MM.1S (cell line): ENCODE results near the gene SERHL2.
"Not testable (repeated sequence)": the region's sequence is repeated elsewhere in the genome, so short reads cannot be mapped to it uniquely, and the experiment has no call there.

Experiments used
- DNase-seq: peaks from one replicate; pipeline ENCODE4 v3.0.0-alpha.2; 2015
- H2AFZ ChIP-seq: fragments of 300-600 bp; sonication (generic); 2 replicates; pipeline ENCODE4 v1.6.0; 2016; ENCODE audit warnings: antibody characterized with exemption, low read length
- H3F3A ChIP-seq: fragments of 300-600 bp; sonication (generic); 2 replicates; pipeline ENCODE4 v1.6.1; 2016; ENCODE audit warnings: mild to moderate bottlenecking, antibody characterized with exemption, low read length, moderate library complexity, mixed read lengths; ENCODE audit not compliant: insufficient read depth
- H3K27ac ChIP-seq: fragments of 300-600 bp; sonication (generic); 2 replicates; pipeline ENCODE4 v1.5.1; 2016; ENCODE audit warnings: mild to moderate bottlenecking, low read length
- H3K27me3 ChIP-seq: fragments of 300-600 bp; sonication (generic); replicated peaks from 2 replicates; pipeline ENCODE4 v1.6.0; 2016; ENCODE audit warnings: low read length; ENCODE audit not compliant: insufficient read depth
- H3K36me3 ChIP-seq: fragments of 300-600 bp; sonication (generic); replicated peaks from 2 replicates; pipeline ENCODE4 v1.6.1; 2016; ENCODE audit warnings: mild to moderate bottlenecking, low read length, mixed read lengths; ENCODE audit not compliant: insufficient read depth
- H3K4me1 ChIP-seq: fragments of 300-600 bp; sonication (generic); 2 replicates; pipeline ENCODE4 v1.6.1; 2016; ENCODE audit warnings: low read length, mixed read lengths
- H3K4me2 ChIP-seq: fragments of 300-600 bp; sonication (generic); 2 replicates; pipeline ENCODE4 v1.6.0; 2016; ENCODE audit warnings: low read depth, low read length
- H3K4me3 ChIP-seq: fragments of 300-600 bp; sonication (generic); 2 replicates; pipeline ENCODE4 v1.5.1; 2016; ENCODE audit warnings: low read length, mixed read lengths
- H3K79me2 ChIP-seq: fragments of 300-600 bp; sonication (generic); 2 replicates; pipeline ENCODE4 v1.6.1; 2016; ENCODE audit warnings: mixed run types, low read length, mixed read lengths
- H3K9ac ChIP-seq: fragments of 300-600 bp; sonication (generic); 2 replicates; pipeline ENCODE4 v1.6.1; 2016; ENCODE audit warnings: low read length, mixed read lengths
- H3K9me2 ChIP-seq: fragments of 300-600 bp; sonication (generic); replicated peaks from 2 replicates; pipeline ENCODE4 v1.6.1; 2016; ENCODE audit warnings: mild to moderate bottlenecking, low read length, mixed read lengths; ENCODE audit not compliant: insufficient read depth
- H3K9me3 ChIP-seq: fragments of 300-600 bp; sonication (generic); replicated peaks from 2 replicates; pipeline ENCODE4 v1.6.1; 2016; ENCODE audit warnings: mild to moderate bottlenecking, low read length, mixed read lengths; ENCODE audit not compliant: insufficient read depth
- H4K20me1 ChIP-seq: fragments of 300-600 bp; sonication (generic); 2 replicates; pipeline ENCODE4 v1.6.1; 2016; ENCODE audit warnings: mild to moderate bottlenecking, low read length, moderate library complexity, mixed read lengths; ENCODE audit not compliant: insufficient read depth
- EZH2 ChIP-seq: fragments of 300-600 bp; sonication (generic); optimal IDR thresholded peaks from 2 replicates; pipeline ENCODE3; 2017; ENCODE audit warnings: low read depth, mild to moderate bottlenecking, antibody characterized with exemption, low read length, mixed read lengths
- EZH2phosphoT487 ChIP-seq: fragments of 300-600 bp; sonication (generic); IDR thresholded peaks from 2 replicates; pipeline ENCODE4 v1.6.1; 2018; ENCODE audit warnings: antibody characterized with exemption, low read length
- TF ChIP-seq, protein P1 (sequence below): fragments of 300-600 bp; sonication (generic); IDR thresholded peaks from 2 replicates; pipeline ENCODE4 v1.5.1; 2016; ENCODE audit warnings: antibody characterized with exemption, low read length, mixed read lengths

The SERHL2 gene

DNA sequence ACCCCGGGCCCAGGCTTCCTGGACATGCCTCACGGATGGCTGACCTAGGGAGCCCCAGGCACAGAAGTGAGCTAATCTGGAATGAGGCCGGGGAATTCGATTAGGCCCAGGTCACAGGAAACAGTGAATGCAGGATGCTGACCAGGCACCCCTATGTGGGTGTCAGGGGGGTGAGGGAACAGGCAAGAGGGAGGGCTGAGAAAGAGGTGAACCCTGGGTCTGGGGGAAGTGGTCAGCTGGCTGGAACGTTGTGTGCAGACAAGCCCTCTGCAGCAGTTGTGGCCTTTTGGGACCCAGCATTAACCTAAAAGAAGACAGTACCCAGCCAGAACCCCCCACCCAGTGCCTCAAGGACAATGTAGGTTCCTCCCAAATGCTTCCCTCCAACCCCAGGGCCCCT, 8.1 kb downstream of the SERHL2 start:
- no peaks in the 10 kb centered on the region for H3K9me3 ChIP-seq
- H3K4me2 ChIP-seq = no peak overlapping the region
- H3F3A ChIP-seq = no peaks in the 10 kb centered on the region; the same call in 1 of the 2 replicates
- H3K9ac ChIP-seq = no peak overlapping the region
- no peak for DNase-seq
- no peak for TF ChIP-seq EZH2phosphoT487
- TF ChIP-seq, protein P1, sequence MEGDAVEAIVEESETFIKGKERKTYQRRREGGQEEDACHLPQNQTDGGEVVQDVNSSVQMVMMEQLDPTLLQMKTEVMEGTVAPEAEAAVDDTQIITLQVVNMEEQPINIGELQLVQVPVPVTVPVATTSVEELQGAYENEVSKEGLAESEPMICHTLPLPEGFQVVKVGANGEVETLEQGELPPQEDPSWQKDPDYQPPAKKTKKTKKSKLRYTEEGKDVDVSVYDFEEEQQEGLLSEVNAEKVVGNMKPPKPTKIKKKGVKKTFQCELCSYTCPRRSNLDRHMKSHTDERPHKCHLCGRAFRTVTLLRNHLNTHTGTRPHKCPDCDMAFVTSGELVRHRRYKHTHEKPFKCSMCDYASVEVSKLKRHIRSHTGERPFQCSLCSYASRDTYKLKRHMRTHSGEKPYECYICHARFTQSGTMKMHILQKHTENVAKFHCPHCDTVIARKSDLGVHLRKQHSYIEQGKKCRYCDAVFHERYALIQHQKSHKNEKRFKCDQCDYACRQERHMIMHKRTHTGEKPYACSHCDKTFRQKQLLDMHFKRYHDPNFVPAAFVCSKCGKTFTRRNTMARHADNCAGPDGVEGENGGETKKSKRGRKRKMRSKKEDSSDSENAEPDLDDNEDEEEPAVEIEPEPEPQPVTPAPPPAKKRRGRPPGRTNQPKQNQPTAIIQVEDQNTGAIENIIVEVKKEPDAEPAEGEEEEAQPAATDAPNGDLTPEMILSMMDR = no peak
- TF ChIP-seq EZH2 = no peak
- H3K27ac ChIP-seq = no peak overlapping the region
- no peak overlapping the region for H2AFZ ChIP-seq
- H3K4me3 ChIP-seq = no peak overlapping the region
- H3K4me1 ChIP-seq = no peaks in the 10 kb centered on the region
- no peaks in the 10 kb centered on the region for H3K79me2 ChIP-seq
- H3K27me3 ChIP-seq = peaks cover 9% of the 10 kb centered on the region
- H3K9me2 ChIP-seq = no peaks in the 10 kb centered on the region
- no peaks in the 10 kb centered on the region for H3K36me3 ChIP-seq
- no peaks in the 10 kb centered on the region; the same call in 1 of the 2 replicates for H4K20me1 ChIP-seq

DNA sequence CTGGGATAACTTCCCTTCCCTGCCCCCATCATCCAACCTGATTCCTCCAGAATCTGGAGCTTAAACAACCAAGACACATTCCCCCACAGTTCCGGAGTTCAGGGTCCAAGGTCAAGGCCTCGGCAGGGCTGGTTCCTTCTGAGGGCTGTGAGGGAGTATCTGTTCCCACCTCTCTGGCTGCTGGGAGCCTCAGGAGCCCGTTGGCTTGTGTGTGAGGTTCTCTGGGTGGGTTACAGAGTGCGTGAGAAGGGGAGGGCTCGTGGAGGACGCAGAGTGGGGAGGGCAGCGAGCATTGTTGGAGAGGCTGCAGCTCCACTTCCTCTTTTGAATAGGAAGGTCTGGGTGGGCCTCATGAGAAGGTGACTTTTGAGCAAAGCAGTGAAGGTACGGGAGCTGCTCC, 8.5 kb downstream of the SERHL2 start:
- Histone ChIP-seq H3K9me3 (no peaks in the 10 kb centered on the region), H3K4me3 (no peak overlapping the region), H3K79me2 (no peaks in the 10 kb centered on the region), H3K4me1 (no peaks in the 10 kb centered on the region), H4K20me1 (no peaks in the 10 kb centered on the region; the same call in 1 of the 2 replicates), H2AFZ (no peak overlapping the region), H3K27ac (no peak overlapping the region), H3K4me2 (no peak overlapping the region), H3K9me2 (no peaks in the 10 kb centered on the region), H3K36me3 (no peaks in the 10 kb centered on the region), H3F3A (no peaks in the 10 kb centered on the region; the same call in 1 of the 2 replicates), H3K9ac (no peak overlapping the region), H3K27me3 (peaks cover 9% of the 10 kb centered on the region)
- DNase-seq = no peak
- TF ChIP-seq EZH2phosphoT487 = no peak

DNA sequence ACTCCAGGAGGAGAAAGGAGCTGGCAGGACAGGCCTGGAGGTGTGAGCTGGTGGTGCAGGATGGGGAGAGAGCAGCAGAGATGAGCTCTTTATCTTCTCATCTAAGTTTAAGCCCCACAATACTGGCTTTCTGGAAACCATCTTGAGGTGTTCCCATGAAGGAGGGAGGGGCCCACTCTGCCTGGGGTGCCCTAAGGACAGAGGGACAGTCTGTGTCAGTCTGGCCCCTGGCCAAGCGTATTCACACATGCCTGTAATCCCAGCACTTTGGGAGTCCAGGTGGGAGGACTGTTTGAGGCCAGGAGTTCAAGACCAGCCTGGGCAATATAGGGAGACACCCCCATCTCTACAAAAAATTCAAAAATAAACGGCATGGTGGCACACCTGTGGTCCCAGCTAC, 8.9 kb downstream of the SERHL2 start:
- Histone ChIP-seq H3K27ac (no peak overlapping the region), H3K79me2 (no peaks in the 10 kb centered on the region), H3K4me2 (no peak overlapping the region), H3F3A (no peaks in the 10 kb centered on the region; the same call in 1 of the 2 replicates), H3K9ac (no peak overlapping the region), H3K27me3 (peaks cover 9% of the 10 kb centered on the region), H3K9me2 (no peaks in the 10 kb centered on the region), H3K9me3 (no peaks in the 10 kb centered on the region), H3K36me3 (no peaks in the 10 kb centered on the region), H4K20me1 (no peaks in the 10 kb centered on the region; the same call in 1 of the 2 replicates), H2AFZ (no peak overlapping the region), H3K4me1 (no peaks in the 10 kb centered on the region), H3K4me3 (no peak overlapping the region)
- TF ChIP-seq EZH2 = no peak
- no peak for TF ChIP-seq EZH2phosphoT487
- TF ChIP-seq, protein P1 = no peak
- no peak for DNase-seq

DNA sequence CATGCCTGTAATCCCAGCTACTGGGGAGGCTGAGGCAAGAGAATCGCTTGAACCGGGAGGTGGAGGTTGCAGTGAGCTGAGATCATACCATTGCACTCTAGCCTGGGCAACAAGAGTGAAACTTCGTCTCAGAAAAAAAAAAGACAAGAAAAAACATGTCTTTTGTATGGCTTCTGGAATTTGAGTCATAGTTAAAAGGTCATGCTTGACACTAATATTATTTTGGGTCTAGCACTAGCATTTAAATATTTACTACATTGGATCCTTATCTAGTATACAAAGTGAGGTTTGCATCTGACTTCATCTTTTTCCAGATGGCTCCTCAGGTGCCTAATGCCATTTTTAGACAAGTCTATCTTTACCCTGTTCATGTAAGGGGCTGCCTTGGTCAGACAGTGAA, 10.2 kb downstream of the SERHL2 start:
- not testable (repeated sequence) for H3K9ac ChIP-seq, H3K36me3 ChIP-seq, H4K20me1 ChIP-seq, H3F3A ChIP-seq, H3K9me3 ChIP-seq, H3K4me1 ChIP-seq, H2AFZ ChIP-seq, H3K4me2 ChIP-seq, H3K4me3 ChIP-seq, H3K9me2 ChIP-seq, DNase-seq, H3K27me3 ChIP-seq, H3K79me2 ChIP-seq, H3K27ac ChIP-seq
